NAMALWA (cell line): ENCODE results near the gene PCDH19.
"Not testable (repeated sequence)": the region's sequence is repeated elsewhere in the genome, so short reads cannot be mapped to it uniquely, and the experiment has no call there.

ENCODE experiments used
- DNase-seq: peaks from one replicate; pipeline ENCODE4 v3.0.0-alpha.2; 2015; ENCODE audit warnings: low spot score

The PCDH19 gene

DNA sequence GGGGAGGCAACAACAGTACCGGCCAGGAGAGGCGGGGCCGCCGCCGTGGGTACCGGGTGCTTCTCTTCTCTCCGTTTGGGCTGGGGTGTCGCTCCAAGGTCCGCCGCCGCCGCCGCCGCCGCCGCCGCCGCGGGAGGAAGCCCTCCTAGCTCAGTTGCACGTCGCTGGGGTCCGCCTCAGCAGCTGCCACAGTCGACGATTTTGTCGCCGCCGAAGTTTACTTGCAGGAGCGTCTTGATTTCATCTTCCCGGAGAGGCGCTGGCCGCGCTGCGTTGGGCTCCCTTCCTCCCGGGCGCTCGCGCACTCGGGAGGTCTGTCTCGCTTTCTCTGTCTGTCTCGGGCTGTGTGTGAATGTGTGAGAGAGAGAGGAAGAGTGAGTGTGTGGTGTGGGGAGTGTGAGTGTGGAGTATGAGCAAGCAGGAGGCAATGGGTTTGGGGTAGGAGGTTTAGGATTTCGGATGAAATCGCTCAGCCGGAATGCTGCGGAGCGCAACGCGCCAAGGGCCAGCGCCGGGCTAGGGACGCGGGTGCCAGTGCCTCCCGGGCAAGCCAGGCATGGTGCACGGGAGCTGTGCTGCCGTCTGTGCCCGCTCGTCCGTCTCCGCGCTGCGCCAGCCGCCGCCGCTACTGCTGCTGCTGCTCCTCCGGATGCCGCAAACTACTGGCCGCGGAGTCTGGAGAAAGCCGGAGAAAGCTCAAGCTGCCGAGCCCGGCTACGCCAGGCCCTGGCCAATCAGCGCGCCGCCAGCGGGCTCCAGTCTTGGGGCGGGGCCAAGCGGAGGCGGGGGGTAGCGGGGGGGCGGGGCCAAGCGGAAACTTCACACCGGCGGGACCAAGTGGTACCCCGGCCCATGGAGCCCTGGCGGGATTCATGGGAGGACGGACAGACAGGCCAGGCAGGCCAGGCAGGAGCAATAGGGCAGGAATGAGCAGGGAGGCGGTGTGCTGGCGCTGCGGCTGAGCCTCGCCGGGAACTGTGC, at the start of gene PCDH19:
Gene PCDH19, minus strand, starts transcription at position 664 of the 981 bp plus-strand sequence. CDS start 1,676 bp downstream, outside the sequence.
- DNase-seq, result no peak

GRCh38 chrX:100449696-100450608, 39.9 kb upstream of the PCDH19 start:
- no peak for DNase-seq

- DNase-seq, result peak; percentile 32
Measured at GRCh38 chrX:100447655-100448397, 37.8 kb upstream of the PCDH19 start.

DNA sequence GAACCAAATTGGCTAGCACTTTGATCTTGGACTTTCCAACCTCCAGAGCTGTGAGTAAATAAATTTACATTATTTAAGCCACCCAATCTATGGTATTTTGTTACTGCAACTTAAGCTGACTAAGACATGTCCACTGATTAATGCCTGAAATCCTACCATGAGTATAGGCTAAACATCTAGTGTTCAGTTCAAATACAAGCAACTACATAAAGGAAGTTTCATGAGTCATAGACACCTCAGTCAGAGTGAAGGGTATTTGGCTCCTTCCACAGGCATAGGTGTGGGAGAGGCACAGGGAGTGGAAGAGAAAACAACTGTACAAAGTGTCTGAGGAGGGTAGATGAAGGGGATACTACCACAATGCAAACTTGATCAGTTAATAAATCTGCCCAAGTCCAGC, 35.5 kb upstream of the PCDH19 start:
- DNase-seq, result no peak

- not testable (repeated sequence) for DNase-seq
Measured at GRCh38 chrX:100441321-100441720, 31.2 kb upstream of the PCDH19 start.

DNA sequence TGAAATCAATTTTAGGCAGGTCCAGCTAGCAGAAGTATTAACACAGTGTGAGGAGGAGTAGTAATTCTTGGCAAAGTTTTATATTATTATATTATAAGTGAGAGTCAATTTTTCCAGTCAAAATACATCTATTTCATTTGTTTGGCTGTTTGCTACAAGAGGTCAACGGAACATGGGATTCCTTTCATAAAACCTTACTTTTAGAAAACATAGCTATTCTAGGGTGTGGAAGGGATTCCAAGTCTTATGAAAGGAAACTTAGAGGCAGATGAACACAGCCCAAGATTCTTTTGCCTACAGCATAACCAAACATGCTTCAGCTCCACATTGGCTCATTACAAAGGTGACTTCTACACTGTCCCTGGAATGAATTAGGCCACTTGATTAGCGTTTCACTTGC, 29.9 kb upstream of the PCDH19 start:
- no peak for DNase-seq

DNA sequence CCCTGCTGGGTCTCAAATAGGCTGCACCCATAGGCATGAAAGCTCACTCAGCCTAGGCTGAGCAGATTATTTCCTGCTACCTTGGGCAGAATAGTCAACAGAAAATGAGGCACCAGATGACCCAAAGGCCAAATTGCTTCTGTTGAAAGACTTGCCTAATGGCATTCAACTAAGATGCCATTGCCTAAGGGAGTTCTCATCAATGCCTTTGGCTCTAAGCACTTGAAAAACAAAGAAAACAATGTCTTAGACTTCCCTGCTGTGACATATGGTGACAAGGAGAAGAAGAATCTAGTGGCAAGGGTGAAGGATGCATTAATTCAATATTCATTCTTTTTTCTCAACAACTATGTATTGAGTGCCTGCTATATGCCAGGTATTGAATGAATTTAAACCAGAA, 25.7 kb upstream of the PCDH19 start:
- no peak for DNase-seq

DNA sequence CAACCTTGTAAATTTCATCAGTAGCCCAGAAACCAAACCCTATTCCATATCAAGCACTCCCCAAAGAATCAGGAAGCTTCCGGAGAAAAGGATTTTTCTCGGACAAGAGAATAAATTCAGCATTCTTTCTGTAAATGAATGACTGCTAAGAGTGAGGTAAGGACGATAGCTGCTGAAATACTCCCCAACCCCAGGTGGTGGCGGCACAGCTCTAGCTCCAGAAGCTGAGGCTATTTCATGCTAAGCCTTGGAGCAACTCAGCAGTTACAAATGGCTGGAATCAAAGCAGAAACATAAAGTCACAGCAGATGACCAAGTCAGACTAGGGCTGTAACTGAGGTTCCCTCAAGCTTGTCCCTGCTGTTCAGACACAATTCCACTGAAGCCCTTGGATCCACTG, 13.9 kb upstream of the PCDH19 start:
- no peak for DNase-seq

DNA sequence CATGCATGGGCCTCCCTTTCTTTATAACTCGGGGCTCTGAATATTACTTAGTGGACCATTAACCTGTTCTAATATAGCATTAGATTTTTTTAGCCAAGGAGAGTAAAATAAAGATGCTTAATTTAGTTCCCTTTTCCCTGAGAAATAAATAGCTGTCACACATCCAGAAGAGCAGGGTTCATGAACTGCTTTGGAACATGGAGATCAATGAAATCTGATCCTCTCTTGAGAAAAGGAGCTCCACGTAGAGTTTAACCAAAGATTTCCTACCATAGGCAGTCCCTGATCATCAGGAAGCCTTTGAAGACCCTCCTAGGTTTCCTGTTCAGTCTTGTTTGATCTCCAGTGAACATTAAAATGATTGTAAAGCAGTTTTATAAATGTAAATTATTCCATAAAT, 8.5 kb upstream of the PCDH19 start:
- no peak for DNase-seq

- no peak for DNase-seq
Measured at GRCh38 chrX:100417681-100418080, 7.6 kb upstream of the PCDH19 start.

- DNase-seq, result peak; percentile 65
Measured at GRCh38 chrX:100413229-100413628, 3.2 kb upstream of the PCDH19 start.

DNA sequence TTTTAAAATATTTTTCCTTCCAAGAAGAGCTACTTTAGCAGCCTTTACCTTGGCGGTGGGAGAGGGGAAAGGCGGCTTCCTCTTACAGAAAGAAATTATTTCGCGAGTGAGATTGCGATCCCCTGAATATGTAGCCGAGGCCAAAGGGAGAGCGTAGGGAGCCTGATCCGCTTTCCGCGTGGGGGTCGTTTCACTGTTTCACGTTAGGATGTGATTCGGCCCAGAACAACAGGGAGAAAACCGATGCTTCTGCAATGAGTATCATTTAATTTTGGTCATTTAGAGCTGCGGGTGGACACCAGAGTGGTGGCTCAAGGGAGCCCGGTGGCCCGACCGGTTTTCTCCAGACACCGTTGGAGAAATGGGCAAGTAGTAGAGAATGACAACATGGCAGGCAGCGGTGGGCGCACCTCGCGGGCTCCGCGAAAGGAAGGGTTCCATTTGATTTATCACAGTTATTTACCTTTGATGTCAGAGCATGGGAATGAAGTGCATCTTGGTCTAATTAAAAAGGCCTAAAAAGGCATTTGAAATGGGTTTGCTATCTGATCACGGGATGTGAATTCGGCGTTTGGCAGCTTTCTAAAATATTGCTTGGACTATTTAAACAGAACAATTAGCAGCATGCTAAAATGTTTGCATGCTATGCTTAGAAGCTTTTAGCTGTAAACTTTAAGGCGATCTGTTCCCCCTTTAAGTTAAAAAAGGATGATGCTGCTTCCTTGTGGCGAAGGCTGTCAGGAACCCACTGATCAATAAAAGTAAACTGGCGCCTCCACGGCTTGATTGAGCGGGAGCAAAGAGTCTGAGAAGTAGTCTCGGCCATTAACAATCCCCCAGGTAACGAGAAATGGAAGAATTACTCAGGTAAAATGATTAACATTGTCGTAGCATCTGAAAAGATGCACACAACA, 2.0 kb upstream of the PCDH19 start:
- DNase-seq, result no peak

DNA sequence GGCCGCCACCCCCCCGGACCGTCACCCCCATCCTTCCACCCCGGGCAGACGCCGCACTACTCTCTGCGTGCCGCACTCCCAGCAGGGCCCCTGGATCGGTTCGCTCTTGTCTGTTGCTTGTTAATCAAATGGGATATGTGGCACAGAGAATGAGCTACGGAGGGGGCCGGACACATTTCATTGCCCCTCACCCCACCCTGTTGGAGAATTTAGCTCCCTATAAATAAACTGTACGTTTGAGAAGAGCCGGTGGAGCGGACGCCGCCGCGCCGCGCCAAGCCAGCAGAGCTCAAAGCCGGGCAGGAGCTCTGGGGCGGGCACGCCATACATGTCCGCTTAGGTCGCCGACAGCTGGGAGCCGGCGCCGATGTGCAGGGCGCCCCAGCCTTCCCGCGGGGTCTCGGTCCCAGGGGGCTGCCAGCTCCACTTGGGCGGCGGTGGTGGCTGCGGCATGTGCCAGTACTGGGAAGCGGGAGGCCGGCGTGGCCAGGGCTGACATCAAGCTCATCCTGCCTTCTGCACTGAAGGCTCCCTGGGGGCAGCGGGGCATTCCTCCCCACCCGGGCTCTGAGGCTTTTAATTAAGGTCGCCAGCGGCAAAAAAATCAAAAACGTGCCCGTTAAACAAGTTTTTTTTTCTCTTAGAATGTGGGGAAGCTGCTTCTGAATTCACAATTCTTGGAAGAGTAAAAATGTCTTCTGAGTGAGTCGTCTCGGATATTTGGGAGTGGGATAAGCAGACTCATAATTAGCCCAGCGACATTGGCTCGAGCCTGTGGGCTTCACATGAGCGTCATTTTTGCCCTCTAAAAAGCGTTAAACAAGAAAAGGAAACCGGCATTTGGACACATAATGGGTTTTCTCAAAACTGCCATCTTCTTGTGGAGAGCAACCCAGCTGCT, 1.1 kb upstream of the PCDH19 start:
- no peak for DNase-seq

DNA sequence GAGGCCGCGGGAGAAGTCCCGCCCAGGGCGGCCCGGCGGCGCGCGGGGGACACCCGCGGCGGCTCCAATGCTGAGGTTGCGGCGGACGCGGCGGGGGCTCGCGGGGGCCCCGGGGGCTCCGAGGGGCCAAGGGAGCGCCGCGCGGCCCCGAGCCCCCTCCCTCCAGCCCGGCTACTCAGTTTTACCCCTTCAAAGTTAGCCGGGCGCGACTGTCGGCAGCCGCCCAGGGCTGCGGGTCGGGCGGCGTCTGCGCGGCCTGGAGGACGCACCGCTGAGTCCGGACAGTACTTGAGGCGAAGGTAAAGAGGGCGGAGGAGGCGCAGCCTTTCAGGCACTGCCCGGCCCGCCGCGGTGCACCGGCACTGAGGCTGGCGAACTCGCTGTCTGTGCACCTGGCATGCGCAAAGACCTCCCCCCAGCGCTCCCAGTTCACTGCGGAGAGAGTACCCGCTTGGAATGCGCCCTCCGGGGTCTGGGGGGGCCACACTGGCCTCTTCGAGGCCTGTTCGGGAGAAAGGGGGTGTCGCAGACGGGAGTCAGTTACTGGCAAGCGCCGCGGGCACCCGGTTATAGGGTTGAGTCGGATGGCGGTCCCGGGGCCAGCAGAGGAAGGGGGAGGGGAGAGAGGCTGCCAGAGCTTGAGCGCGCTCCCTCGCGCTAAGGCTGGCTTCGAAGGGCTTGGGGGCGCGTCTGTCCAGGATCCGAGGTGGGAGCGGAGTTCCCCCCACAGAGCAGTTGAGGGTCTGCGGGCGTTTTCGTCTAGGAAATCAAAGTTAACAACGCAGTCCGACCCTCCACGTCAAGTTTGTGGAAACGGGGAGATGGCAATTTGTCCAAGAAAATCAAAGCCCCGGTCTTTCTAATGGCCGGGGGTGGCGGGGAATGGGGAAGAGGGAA, 1.1 kb downstream of the PCDH19 start:
- DNase-seq, result no peak

- DNase-seq, result no peak
Measured at GRCh38 chrX:100407784-100408712, 2.0 kb downstream of the PCDH19 start.

DNA sequence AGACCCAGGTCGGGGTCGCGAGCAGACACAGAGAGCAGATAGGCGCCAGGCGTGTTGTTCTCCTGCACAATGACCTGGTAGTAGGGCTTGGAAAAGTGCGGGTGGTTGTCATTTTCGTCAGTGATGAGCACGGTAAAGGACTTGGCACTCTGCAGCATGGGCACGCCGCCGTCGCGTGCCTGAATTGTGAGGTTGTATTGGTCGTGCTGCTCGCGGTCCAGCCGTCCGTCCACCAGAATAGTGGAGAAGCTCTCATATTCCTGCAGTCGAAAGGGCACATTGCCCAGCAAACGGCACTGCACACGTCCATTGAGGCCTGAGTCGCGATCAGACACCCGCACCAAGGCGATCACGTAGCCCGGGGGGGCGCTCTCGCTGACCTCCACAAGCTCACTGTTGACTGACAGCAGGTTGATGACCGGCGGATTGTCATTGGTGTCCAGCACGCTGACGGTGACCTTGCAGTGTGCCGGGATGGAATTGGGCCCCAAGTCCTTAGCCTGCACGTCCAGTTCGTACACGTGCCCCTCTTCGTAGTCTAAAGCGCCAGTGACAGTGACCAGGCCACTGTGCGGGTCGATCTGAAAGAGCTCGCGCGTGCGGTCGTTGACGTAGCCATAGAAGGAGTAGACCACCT, 2.8 kb downstream of the PCDH19 start:
- no peak for DNase-seq

- DNase-seq, result no peak
Measured at GRCh38 chrX:100405424-100405823, 4.6 kb downstream of the PCDH19 start.
